HG03565 (cell line): ENCODE results near the gene CCDC71.

Experiments
- ATAC-seq: cut with Tn5 transposase; IDR thresholded peaks from one replicate; pipeline ENCODE4 v1.9.1; 2021; ENCODE audit warnings: mild to moderate bottlenecking, moderate library complexity; ENCODE audit not compliant: unreplicated experiment

The CCDC71 gene

GRCh38 chr3:49165771-49166751 is at the start of gene CCDC71:
CCDC71 (minus strand) TSS chr3:49166331; CDS start chr3:49164208, 2,123 bp downstream.
- peak; percentile 37 for ATAC-seq

DNA sequence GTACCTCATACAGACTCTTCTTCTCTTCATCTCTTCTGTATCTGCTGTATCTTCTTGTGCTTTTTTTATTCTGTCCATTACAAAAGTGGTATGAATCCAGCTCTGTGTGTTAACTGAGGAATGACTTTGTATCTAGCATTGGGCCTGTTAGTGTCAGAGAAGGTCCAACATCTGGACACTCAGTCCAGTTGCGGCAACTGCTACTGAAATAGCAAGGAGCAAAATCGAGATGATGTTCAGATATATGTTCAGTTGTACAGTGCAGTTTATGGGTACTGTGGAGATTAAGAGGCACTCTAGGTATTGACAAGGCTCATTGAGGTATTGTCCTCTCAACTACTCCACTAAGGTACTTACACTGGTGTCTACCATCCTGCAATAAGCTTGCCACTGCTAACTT is 47.9 kb upstream of the CCDC71 start:
- no peak for ATAC-seq

GRCh38 chr3:49213541-49213943 is 47.4 kb upstream of the CCDC71 start:
- ATAC-seq: no peak

DNA sequence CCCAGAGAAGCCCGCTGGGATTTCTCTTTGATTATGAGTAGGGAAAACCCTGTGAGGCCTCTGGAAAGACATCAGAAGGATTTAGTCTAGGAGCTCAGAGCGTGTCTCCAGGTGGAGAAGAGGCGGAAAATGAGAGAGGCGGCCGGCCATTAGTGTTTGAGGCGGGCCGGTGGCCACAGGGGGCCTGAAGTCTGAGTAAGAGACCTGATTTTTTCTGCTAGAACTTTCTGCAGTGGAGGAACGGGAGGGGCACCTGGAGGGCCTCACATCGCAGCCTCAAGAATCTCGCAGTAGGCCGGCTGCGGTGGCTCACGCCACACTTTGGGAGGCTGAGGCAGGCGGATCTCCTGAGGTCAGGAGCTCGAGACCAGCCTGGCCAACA is 33.8 kb upstream of the CCDC71 start:
- no peak for ATAC-seq

GRCh38 chr3:49199239-49199899 is 33.2 kb upstream of the CCDC71 start:
- no peak for ATAC-seq

DNA sequence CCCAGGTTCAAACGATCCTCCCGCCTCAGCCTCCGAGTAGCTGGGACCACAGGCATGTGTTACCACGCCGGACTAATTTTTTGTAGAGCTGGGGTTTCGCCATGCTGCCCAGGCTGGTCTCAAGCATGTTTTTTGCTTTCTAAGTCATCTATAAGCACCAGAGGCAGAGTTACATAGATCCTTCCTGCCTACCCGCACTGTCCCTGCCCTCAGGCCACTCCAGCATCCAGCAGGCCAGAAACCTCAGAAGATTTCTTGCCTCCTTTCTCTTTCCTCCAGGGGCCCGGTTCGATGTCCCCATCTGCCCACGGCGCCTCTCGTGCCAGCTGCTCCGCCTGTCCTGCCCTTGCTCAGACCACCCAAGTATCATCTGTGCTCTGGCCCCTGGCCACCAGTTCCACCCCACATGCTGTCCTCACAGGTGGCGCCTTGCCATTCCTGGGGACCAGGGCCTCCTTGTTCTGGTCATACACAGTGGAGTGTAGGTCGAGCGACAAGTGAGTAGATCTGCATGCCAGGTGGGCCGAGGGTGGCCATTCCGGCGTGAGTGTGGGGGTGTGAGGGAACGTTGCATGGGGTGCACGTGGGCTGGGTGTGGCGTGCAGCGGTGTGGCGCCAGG is 32.6 kb upstream of the CCDC71 start:
- ATAC-seq: no peak

DNA sequence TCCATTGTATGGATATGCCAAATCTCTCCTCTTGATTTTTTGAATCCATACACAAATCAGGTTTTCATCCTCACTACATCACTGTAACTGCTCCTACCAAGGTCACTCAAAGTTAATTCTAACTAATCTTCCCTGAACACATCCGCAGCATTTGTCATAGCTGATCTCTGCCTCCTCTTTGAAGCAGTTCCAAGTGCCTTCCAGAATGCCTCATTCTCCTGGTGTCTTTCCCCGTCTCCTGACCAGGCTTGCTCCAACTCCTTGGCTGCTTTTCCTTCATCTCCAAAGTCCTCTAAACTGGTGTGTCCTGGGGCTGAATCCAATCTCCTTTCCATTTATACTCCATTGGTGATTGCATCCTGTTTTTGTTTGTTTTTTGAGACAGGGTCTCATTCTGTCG is 32.0 kb upstream of the CCDC71 start:
- ATAC-seq: no peak

DNA sequence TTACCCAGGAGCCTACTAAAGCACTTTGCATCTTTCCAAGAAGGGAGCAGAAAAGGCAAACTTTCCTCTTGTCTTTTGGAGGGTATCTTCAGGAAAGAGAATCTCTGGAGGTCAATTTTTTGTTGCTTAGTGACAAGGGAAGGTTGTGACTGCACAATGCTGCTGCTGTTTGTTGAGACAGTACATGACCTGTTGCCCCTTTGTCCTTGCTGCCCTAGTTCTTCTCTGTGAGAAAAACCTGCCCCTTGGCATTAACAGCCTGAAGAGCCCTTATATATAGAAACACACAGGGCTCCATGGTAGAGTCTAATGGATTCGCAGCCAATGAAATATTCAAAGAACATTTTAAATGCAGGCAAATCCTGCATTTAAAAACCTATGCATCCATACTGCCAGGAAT is 25.6 kb upstream of the CCDC71 start:
- ATAC-seq: no peak

- ATAC-seq: no peak
These were observed 17.7 kb upstream of the CCDC71 start for GRCh38 chr3:49183873-49184272.

DNA sequence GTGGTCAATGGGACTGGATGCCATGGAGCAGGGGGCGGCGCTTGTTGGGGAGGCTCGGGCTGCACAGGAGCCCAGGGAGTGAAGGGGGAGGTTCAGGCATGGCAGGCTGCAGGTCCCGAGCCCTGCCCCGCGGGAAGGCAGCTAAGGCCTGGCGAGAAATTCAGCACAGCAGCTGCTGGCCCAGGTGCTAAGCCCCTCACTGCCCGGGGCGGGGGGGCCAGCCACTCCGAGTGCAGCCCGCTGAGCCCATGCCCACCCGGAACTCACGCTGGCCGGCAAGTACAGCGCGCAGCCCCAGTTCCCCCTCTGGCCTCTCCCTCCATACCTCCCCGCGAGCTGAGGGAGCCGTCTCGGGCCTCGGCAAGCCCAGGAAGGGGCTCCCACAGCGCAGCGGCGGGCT is 16.6 kb upstream of the CCDC71 start:
- no peak for ATAC-seq

DNA sequence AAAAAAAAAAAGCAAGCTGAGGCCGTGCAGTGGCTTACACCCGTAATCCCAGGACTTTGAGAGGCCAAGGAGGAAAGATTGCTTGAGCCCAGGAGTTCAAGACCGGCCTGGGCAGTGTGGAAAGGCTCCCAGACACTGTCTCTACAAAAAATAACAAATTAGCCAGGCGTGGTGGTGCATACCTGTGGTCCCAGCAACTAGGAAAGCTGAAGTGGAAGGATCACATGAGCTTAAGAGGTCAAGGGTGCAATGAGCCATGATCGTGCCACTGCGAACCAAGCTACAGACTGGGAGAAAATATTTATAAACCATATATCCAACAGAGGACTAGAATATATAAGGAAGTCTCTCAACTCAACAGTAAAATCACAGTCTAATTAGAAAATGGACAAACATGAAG is 15.2 kb upstream of the CCDC71 start:
- no peak for ATAC-seq

DNA sequence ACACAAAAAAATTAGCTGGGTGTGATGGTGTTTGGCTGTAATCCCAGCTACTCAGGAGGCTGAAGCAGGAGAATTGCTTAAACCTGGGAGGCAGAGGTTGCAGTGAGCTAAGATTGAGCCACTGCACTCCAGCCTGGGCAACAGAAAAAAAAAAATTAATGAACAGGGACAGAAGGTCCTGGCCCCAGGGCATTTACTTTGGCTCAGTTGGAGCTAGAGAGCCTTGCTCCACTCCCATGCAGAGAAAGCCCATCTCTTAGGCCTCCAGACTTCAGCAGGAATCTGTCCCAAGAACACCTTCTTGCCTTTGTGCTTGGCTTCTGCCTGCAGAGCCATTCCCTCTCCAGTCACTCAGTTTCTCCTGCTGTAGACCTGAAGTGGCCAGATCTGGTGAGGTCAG is 14.0 kb upstream of the CCDC71 start:
- no peak for ATAC-seq

- no peak for ATAC-seq
These were observed 10.9 kb upstream of the CCDC71 start for GRCh38 chr3:49177073-49177472.

DNA sequence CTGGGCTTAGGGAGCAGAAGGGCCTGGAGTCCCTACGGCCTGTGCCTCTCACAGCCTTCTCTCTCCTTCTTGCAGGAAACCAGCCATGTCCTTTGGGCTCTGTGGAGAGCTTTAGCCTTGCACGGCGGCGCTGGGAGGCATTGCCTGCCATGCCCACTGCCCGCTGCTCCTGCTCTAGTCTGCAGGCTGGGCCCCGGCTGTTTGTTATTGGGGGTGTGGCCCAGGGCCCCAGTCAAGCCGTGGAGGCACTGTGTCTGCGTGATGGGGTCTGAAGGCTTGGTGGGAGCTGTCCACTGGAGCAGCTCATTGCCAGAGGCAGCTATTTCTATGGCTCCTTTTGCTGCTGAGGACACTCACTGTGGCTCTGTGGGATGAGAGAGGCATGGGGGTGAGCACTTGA is 9.4 kb upstream of the CCDC71 start:
- ATAC-seq: no peak

DNA sequence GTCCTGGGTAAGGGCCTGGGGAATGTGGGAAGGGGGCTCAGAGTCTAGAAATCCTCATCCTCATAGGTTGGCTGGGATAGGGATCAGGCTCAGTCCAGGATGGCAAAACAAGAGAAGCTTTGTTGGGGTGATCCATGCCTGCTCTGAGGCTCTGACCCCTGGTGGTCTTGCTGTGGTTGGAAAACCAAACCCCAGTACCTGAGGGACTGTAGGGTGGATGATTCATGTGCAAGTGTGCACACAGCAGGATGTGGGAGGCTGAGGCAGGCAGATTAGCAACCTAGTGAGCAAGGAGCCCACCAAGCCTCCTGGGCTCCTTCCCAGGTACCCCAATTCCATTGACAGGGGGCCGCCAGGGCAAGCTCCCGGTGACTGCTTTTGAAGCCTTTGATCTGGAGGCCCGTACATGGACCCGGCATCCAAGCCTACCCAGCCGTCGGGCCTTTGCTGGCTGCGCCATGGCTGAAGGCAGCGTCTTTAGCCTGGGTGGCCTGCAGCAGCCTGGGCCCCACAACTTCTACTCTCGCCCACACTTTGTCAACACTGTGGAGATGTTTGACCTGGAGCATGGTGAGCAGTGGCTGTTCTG is 8.4 kb upstream of the CCDC71 start:
- no peak for ATAC-seq

DNA sequence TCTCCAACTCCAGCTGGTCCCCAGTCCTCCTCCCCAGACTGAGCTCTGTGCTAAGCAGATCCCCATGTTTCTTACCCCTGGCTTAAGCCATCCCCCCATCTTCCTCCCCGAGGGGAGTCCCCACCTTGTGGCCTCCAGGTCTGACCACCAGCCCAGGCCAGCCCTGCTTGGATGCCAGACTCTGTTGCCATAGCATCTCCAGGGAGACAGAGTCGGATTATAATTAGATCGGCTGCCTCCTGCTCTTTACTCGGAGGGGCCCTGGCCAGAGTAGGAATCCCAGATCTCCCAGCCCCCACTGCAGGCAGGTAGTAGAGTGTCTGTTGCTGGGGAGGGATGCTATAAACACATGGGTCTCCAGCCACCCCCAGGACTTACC is 7.7 kb upstream of the CCDC71 start:
- ATAC-seq: no peak

DNA sequence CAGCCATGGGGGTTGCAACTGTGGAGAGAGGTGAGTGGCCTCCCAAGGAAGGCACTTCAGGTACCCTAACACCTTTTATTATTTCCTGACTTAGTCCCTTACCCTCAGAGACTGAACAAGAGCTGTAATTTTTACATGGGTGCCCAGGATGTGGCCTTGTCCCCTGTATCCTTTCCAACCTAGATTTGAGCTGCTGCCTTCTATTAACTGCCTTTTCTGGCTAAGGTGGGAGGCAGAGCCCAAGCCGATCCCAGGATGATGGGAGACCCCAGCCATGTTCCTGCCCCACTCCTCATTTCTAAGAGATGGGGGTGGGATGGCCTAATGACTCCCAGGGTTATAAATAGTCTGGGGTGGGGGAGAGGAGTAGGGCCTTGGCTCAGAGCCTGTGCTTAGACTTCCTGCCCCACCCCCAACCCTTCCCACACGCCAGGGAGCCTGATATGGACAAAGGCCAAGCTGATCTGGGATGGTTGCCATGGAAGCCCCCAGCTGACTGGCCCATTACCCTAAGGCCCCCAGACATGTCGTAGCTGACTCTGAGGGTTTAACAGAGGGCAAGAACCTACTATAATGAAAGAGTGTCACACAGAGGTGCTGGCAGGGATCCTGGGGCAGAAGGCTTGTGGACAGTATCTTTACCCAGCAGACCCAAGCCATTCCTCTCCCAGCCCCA is 7.1 kb upstream of the CCDC71 start:
- ATAC-seq: no peak

DNA sequence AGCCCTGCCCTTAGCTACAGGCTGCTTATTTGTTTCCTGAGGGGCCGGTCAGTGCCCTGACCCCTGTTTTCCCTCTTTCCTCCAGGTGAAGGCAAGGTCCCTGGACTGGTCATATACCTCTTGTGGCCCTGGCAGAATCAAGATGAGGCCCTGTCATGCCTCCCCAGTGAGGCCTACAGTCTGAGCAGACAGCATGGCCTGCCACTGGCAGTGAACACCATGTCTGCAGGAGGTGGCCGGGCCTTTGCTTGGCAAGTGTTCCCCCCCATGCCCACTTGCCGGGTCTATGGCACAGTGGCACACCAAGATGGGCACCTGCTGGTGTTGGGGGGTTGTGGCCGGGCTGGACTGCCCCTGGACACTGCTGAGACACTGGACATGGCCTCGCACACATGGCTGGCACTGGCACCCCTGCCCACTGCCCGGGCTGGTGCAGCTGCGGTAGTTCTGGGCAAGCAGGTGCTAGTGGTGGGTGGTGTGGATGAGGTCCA is 6.5 kb upstream of the CCDC71 start:
- no peak for ATAC-seq

DNA sequence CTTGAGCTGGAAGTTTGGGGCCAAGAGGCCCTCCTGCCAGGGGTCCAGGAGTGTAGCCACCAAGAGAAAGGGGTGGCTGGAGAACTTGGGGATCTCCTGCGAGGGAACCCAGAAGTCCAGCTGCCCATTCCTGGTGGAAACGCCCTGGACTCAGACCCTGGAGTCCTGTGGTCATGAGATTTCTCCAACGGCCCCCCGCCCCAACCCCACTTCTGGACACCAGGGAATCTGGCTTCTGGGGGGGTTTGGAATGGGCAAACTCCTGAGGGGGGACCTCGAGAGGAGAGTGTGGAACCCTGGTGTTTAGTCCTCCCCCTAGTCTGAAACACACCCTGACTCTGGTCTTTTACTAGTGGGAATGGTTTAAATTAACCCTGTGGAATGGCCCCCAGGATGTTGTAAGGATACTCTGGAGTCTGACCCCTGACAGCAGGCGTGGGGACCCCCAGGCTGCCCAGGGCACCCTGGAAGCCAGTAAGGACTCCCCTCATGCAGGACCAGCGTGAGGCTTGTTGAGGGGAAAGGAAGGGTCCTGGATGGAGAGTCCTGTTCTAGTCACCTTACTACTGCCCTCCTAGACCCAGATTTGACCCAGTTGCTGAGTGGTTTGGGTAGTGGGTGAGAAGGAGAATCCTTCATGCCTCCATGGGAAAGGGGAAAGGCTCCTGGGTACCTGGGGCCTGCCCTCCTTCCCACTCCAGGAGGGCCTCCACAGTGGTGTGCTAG is 5.8 kb upstream of the CCDC71 start:
- no peak for ATAC-seq

GRCh38 chr3:49171119-49171774 is 5.1 kb upstream of the CCDC71 start, which contains the start of gene KLHDC8B:
KLHDC8B (plus strand) TSS chr3:49171598; CDS start chr3:49172770, 1,172 bp downstream.
- ATAC-seq: peak; percentile 46
